Brain microvascular endothelial cell (primary cell): Measurements from ENCODE around the gene NSRP1.
"Not testable (repeated sequence)": the region's sequence is repeated elsewhere in the genome, so short reads cannot be mapped to it uniquely, and the experiment has no call there.

ENCODE experiments used
- DNase-seq: peaks from one replicate; pipeline ENCODE4 v3.0.0-alpha.2; 2020
- H3K27ac ChIP-seq: fragments of 250-450 bp; sonication (Bioruptor Pico); 2 replicates; pipeline ENCODE4 v1.5.1; 2020; ENCODE audit warnings: mild to moderate bottlenecking, moderate library complexity
- H3K27me3 ChIP-seq: fragments of 250-450 bp; sonication (Bioruptor Pico); replicated peaks from 2 replicates; pipeline ENCODE4 v1.5.1; 2020; ENCODE audit warnings: mild to moderate bottlenecking
- H3K36me3 ChIP-seq: fragments of 250-450 bp; sonication (Bioruptor Pico); replicated peaks from 2 replicates; pipeline ENCODE4 v1.5.1; 2020; ENCODE audit warnings: mild to moderate bottlenecking
- H3K4me3 ChIP-seq: 2 replicates; pipeline ENCODE4 v1.5.1; 2011; ENCODE audit warnings: low read depth, mild to moderate bottlenecking, control low read depth, low read length, moderate library complexity
- CTCF ChIP-seq: IDR thresholded peaks from 2 replicates; pipeline ENCODE4 v1.5.1; 2011; ENCODE audit warnings: low read depth, mild to moderate bottlenecking, moderate library complexity, low read length, control low read depth, inconsistent platforms; ENCODE audit errors: missing control alignments
- in situ Hi-C: cut with HindIII; loops from 2 replicates; pipeline ENCODE4 v1.10.0; 2017; ENCODE audit warnings: low sequenced_read_pairs, low pct_ligation_motif_present

NSRP1 gene

GRCh38 chr17:30084788-30085187 lies 31.8 kb upstream of the NSRP1 start:
- no peak overlapping the region for H3K4me3 ChIP-seq
- no peaks in the 10 kb centered on the region for H3K27me3 ChIP-seq
- H3K27ac ChIP-seq: no peak overlapping the region
- in situ Hi-C loops: no loop called here
- no peaks in the 10 kb centered on the region for H3K36me3 ChIP-seq
- no peak for TF ChIP-seq CTCF
- DNase-seq: no peak

GRCh38 chr17:30086896-30087295 lies 29.7 kb upstream of the NSRP1 start:
- H3K36me3 ChIP-seq: no peaks in the 10 kb centered on the region
- H3K4me3 ChIP-seq: no peak overlapping the region
- in situ Hi-C loops: no loop called here
- TF ChIP-seq CTCF: no peak
- no peaks in the 10 kb centered on the region for H3K27me3 ChIP-seq
- H3K27ac ChIP-seq: no peak overlapping the region
- no peak for DNase-seq

DNA sequence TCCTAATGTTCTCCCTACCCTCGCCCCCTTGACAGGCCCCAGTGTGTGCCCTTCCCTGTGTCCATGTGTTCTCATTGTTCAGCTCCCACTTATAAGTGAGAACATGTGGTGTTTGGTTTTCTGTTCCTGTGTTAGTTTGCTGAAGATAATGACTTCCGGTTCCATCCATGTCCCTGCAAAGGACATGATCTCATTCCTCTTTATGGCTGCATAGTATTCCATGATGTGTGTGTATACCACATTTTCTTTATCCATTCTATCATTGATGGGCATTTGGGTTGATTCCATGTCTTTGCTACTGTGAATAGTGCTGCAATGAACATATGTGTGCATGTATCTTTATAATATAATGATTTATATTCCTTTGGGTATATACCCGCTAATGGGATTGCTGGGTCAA lies 29.2 kb upstream of the NSRP1 start:
- H3K4me3 ChIP-seq, H3K27ac ChIP-seq, DNase-seq, H3K36me3 ChIP-seq, H3K27me3 ChIP-seq, in situ Hi-C loops: not testable (repeated sequence)

GRCh38 chr17:30091121-30091670 lies 25.4 kb upstream of the NSRP1 start:
- H3K4me3 ChIP-seq: no peak overlapping the region
- in situ Hi-C loops: no loop called here
- DNase-seq: no peak
- H3K27ac ChIP-seq: no peak overlapping the region
- no peaks in the 10 kb centered on the region for H3K27me3 ChIP-seq
- H3K36me3 ChIP-seq: no peaks in the 10 kb centered on the region
- no peak for TF ChIP-seq CTCF

- Histone ChIP-seq H3K36me3 (no peaks in the 10 kb centered on the region), H3K4me3 (no peak overlapping the region), H3K27me3 (no peaks in the 10 kb centered on the region), H3K27ac (no peak overlapping the region)
- DNase-seq: peak; percentile 46
- in situ Hi-C loops: no loop called here
- TF ChIP-seq CTCF: no peak
Observed at GRCh38 chr17:30091771-30092170, 24.8 kb upstream of the NSRP1 start.

- no peaks in the 10 kb centered on the region for H3K36me3 ChIP-seq
- no peak overlapping the region for H3K27ac ChIP-seq
- DNase-seq: no peak
- no peak for TF ChIP-seq CTCF
- H3K4me3 ChIP-seq: no peak overlapping the region
- in situ Hi-C loops: no loop called here
- no peaks in the 10 kb centered on the region for H3K27me3 ChIP-seq
Observed at GRCh38 chr17:30092886-30093285, 23.7 kb upstream of the NSRP1 start.
